HL-60 (cell line): Measurements from ENCODE around the gene CNPY2.

Source experiments
- CTCF ChIP-seq: IDR thresholded peaks from one replicate; pipeline ENCODE4 v1.5.1; 2011; ENCODE audit warnings: low read length, control low read depth, inconsistent platforms; ENCODE audit not compliant: insufficient read depth
- GABPA ChIP-seq: IDR thresholded peaks from 2 replicates; pipeline ENCODE4 v1.6.1; 2012; ENCODE audit warnings: low read depth
- POLR2AphosphoS5 ChIP-seq: IDR thresholded peaks from 2 replicates; pipeline ENCODE4 v1.6.1; 2012; ENCODE audit warnings: low read depth
- REST ChIP-seq: IDR thresholded peaks from 2 replicates; pipeline ENCODE4 v1.6.1; 2012; ENCODE audit warnings: low read depth; ENCODE audit not compliant: insufficient replicate concordance
- SPI1 ChIP-seq: IDR thresholded peaks from 2 replicates; pipeline ENCODE4 v1.6.1; 2012; ENCODE audit warnings: low read depth, mild to moderate bottlenecking, borderline replicate concordance

- TF ChIP-seq CTCF (no peak), REST (no peak), POLR2AphosphoS5 (no peak), GABPA (no peak), SPI1 (no peak)
Measured at GRCh38 chr12:56282579-56282978, 33.2 kb downstream of the CNPY2 start.
